T-helper 2 cell (primary cell): ENCODE measurements around the gene ZNF514.
A peak's percentile ranks its signal among the peaks of the same experiment; 100 is the strongest.

Experiments
- DNase-seq, 5 experiments: peaks; one replicate each; pipeline versions ENCODE4 v3.0.0 to v3.0.0-alpha.2; 2012 to 2022
- total RNA-seq, 2 donors: gene quantifications; one replicate each; lab custom pipeline; 2026; lab: John Stamatoyannopoulos, UW

The ZNF514 gene
- 6.9 to 14.4 reads per million in 2 donors for total RNA-seq

GRCh38 chr2:95159690-95160449, at the start of gene ZNF514:
Gene ZNF514 (minus strand): TSS chr2:95159848. CDS start chr2:95153253, 6,595 bp downstream.
- peak; percentile 58 to 83 (median 73) for DNase-seq

DNA sequence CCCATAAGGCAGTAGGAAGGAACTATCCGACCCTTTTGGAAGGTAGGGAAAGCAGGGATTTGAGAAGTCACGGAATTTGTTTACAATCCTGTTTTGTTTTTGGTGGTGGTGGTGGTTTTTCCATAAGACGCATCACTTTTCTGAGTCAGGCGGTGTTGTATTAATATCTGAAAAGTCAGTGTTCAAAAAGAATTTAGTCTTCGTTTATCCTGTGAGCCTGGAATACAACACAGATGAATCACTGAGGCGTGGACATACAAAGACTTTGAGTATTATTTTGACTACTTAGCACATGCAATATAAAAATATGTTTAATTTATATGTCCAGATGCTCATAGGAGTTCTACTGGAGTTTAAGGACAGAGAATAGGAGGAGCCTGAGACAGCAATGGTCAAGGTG, 48.5 kb upstream of the ZNF514 start:
- no peak for DNase-seq

DNA sequence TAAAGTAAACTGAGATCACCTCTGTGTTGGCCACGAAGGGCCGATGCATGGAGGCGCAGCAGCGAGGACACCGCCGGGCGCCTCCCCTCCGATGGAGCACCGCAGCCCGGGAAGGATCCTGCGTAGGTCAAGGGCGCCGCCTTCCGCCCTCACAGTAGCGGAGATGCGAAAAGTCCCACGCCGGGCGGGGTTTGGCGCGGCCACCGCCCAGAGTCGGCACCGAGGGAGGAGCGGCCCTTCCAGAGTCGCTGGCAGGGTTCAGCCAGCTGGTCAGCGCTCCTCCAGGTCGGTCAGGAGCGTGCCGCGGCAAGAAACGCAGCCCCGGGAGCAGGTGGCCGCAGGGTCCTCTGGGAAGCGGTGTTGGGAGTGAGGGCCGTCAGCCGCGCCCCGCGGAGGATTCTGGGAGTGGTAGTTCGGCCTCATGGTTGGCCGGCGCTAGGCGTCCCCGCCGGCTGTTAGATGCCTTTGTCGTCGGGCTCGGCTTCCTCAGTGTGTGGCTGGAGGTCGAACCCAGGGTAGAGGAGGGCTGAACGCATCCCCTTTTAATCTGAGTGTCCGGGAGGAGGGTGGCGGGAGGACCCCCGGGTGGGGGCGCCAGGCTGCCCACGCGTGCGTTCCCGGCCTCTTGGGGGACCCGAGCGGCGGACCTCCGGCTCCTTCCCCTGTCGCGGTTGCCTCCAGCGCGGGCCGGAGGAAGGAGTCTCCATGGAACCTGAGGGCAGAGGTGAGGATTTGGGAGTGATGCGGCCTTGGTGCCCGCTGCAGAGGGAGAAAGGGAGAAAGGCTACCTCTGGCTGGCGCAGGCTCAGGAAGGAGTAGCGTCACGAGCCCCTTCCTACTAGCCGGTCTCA, 47.7 kb upstream of the ZNF514 start, which contains the start of gene ZNF892:
TSS of gene ZNF892 (plus strand) at position 411 of the 851 bp plus-strand sequence. CDS start at position 706, 295 bp downstream.
- peak; percentile 51 to 84 (median 66) for DNase-seq

- no peak for DNase-seq
These were observed 46.4 kb upstream of the ZNF514 start for GRCh38 chr2:95206096-95206495.

DNA sequence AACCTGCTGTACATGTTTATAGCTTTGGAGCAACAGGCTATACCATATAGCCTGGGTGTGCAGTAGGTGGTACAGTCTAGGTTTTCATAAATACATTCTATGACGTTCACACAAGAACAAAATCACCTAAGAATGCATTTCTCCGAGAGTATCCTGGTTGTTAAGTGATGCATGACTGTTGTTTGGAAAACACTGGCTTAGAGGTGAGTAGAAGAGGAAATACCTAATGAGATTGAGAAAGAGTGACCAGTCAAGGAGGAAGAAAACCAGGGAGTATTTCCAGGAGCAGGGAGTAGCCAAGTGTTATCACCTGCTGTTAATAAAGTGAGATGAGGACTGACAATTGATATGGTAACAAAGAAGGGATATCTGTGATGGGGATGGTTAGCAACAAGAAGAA, 44.7 kb upstream of the ZNF514 start:
- DNase-seq, result no peak

DNA sequence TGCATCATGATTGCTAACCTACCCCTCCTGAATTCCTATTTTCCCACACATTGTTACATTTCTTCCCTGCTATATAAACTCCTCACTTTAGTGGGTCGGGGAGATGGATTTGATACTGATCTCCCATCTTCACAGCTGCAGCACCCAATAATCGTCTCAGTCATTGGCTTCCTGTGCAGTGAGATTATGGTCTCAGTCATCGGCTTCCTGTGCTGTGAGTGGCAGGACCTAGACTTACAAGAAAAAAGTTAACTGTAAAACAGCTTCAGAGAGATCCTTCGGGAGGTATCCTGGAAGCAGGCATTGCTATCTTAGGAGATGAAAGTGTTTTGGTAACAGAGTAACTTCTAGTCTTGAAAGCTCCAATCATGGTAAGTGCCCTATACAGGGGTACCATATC, 44.3 kb upstream of the ZNF514 start:
- peak in 1 of 5 experiments; percentile 11 for DNase-seq

DNA sequence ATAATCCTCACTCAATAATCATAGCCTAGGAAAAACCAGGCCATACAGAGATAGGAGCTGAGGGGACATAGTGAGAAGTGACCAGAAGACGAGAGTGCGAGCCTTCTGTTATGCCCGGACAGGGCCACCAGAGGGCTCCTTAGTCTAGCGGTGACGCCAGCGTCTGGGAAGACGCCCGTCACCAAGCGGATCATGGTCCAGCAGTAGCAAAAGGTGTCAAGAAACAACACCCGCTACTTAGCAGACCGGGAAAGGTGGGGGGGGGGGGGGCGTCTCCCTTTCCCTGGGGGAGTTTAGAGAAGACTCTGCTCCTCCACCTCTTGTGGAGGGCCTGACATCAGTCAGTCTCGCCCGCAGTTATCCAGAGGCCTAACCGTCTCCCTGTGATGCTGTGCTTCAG, 33.3 kb upstream of the ZNF514 start:
- DNase-seq, result peak in 4 of 5 experiments; percentile 4 to 22 (median 10)

- no peak for DNase-seq
These were observed 26.3 kb upstream of the ZNF514 start for GRCh38 chr2:95185973-95186372.

DNA sequence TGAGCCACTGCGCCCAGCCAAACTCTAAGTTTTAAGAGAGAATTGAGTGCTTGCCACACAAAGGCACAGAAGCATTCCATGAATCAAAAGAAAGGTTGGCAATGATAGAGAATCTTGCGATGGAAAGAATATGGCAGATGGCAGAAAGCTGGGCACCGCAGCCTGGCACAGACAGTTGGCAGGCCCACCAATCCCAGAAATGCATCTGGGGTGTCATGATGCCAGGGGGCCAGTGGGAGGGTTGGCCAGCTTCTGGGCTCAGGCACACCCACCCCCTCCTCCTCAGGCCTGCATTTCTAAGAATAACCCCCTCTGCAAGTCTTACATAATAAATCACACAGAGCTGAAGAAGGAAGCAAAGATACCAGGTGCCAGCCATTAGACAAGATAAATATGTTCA, 25.5 kb upstream of the ZNF514 start:
- DNase-seq, result no peak

DNA sequence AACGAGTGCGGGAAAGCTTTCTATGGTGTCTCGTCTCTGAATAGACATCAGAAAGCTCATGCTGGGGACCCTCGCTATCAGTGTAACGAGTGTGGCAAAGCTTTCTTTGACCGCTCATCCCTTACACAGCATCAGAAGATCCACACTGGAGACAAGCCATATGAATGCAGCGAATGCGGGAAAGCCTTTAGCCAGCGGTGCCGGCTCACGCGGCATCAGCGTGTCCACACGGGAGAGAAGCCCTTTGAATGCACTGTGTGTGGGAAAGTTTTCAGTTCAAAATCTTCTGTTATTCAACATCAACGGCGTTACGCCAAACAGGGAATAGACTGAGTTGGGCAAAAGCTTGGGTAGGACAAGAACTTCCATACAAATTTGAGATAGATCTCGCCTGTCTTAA, 22.1 kb upstream of the ZNF514 start:
- DNase-seq, result no peak

DNA sequence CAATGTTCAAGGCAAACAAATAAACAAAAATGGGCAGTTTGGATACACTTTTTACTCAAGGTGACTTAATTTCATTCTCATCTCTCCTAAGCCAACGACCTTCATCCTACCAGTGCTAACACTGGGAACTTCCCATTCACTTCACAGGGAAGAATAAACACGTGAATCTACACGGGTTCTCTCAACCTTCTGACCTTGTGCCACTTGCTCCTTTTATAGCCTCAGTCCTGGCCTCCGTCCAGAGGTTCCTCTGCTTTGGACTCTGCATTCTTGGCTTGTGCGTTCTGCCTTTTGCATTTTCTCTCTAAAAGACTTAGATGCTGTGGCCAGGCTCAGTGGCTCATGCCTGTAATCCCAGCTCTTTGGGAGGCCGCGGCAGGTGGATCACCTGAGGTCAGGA, 19.8 kb upstream of the ZNF514 start:
- DNase-seq, result no peak

- no peak for DNase-seq
These were observed 14.4 kb upstream of the ZNF514 start for GRCh38 chr2:95174031-95174542.

DNA sequence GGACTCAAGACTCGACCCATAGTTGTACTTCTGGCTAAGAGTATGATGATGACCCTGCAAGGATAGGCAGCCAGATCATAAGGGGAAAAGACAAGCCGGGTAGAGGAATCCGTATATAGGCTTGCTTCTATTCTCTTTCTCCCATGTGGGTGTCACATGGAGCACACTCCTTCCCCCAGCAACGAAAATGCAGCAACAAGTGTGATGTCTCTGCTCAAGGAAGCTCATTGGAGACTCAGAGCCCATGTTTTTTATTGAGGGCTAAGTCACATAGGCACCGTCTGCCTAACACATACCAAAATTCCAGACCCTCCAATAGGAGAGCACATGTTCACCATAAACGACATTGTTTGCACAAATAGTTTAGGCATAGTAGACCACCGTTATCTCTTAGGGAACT, 12.3 kb upstream of the ZNF514 start:
- DNase-seq, result no peak

- DNase-seq, result no peak
These were observed 6.6 kb upstream of the ZNF514 start for GRCh38 chr2:95166065-95166763.

GRCh38 chr2:95165371-95166064, 5.9 kb upstream of the ZNF514 start, which contains the start of gene ZNF2:
Gene ZNF2 (plus strand): TSS chr2:95165809. CDS start chr2:95176227, 10,418 bp downstream.
- DNase-seq, result peak; percentile 94 to 97 (median 96)

DNA sequence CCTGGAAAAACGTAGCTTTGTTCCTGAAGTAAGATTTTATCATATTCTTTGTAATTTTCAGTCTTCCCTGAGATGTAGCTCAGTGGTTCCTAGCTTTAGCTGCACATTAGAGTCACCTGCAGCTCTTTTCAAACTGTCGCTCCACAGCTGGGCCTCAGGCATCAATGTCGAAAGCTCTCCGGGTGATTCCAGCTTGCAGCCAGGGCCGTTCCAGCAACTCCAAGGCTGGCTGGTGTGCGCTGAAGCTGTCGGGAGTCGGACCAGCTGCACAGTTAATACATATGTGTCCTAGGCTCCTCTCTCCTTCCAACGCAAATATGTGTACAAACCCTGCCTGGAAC, 5.4 kb upstream of the ZNF514 start:
- DNase-seq, result no peak

- DNase-seq, result peak in 1 of 5 experiments; percentile 52
These were observed 593 bp downstream of the ZNF514 start for GRCh38 chr2:95158891-95159619.

DNA sequence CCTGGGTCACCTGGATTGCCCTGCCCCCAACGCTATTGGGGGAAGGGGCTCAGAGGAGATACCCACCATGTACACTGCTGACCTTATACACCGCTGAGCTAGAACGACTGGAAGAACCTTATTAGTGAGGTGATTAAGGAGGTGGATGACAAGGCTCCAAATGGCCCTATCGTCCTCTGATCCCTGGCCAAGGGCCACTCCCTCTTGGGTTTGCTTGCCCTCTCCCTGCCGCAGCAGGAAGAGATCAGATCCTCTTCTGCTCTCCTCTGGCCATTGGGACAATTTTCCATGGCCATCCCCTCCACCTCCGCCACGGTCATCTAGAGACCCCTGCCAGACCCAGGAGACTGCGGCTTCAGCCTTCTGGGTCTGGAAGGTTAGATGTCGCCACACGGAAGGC, 1.2 kb downstream of the ZNF514 start:
- no peak for DNase-seq

DNA sequence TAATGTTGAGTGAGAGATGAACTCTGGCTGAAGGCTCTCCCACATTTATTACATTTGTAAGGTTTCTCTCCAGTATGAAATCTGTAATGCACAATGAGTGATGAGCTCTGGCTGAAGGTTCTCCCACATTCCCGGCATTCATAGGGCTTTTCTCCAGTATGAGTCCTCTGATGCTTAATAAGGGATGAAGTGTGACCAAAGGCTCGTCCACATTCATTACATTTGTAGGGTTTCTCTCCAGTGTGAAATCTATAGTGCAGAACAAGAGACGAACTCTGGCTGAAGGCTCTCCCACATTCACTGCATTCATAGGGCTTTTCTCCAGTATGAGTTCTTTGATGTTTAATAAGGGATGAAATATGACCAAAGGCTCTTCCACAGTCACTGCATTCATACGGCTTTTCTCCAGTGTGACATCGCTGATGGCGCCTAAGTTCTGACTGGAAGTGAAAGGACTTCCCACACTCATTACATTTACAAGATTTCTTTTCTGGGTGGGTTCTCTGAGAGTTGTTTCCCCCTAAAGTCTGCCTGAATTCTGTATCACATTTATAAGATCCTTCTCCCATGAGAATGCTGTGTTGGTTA, 10.2 kb downstream of the ZNF514 start:
- DNase-seq, result no peak

DNA sequence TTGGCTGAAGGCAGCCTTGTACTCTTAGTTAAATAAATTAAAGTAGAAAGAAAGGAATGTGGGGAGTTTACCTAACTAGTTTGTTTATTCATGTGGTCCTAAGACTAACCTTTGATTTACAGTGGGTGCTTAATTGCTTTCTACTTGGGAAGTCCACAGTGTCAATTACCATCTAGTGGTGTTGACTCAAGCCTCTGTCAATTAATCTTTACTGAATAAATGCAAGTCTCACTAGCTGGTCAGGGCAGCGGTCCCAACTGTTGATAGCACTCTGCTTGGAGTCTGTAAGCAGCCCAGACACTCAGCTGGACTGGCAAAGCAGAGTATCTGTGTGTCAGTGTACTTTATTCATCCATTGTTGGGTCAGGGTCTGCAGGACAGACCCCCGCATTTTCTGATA, 15.8 kb downstream of the ZNF514 start:
- no peak for DNase-seq

DNA sequence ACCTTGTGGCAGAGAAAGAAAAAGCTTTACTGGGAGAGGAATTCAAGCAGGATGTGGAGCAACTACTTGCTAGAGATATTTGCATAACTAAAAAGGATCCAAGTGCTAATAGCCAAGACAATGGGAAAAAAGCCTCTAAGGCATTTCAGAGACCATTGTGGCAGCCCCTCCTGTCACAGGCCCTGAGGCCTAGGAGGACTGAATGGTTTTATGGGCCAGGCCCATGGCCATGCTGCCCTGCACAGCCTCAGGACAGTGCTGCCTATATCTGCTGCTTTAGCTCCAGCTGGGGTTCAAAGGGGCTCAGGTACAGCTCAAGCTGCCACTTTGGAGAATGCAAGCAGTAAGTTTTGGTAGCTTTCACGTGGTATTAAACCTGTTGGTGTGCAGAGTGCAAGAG, 20.9 kb downstream of the ZNF514 start:
- no peak for DNase-seq
